ENCODE data around the gene GTF3C5.

DNA sequence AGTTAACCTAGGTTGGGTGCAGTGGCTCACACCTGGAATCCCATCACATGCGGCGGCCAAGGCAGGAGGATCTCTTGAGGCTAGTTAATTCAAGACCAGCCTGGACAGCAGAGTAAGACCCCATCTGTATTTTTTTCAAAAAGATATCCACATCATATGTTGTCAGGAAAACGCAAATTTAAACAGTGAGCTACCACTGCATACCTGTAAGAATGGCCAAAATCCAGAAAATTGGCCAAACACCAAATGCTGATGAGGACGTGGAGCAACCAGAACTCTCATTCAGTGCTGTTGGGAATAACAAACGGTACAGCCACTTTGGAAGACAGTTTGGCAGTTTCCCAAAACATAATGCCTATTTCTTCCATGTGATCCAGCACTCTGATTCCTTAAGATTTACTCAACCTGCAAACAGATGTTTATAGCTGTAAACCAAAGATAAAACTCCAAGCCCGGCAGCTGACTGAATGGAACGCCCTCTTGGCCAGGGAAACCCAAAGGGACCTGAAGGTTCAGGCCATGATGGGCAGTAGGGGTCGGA lies 43.4 kb downstream of the GTF3C5 start:
- TF ChIP-seq, protein P1, sequence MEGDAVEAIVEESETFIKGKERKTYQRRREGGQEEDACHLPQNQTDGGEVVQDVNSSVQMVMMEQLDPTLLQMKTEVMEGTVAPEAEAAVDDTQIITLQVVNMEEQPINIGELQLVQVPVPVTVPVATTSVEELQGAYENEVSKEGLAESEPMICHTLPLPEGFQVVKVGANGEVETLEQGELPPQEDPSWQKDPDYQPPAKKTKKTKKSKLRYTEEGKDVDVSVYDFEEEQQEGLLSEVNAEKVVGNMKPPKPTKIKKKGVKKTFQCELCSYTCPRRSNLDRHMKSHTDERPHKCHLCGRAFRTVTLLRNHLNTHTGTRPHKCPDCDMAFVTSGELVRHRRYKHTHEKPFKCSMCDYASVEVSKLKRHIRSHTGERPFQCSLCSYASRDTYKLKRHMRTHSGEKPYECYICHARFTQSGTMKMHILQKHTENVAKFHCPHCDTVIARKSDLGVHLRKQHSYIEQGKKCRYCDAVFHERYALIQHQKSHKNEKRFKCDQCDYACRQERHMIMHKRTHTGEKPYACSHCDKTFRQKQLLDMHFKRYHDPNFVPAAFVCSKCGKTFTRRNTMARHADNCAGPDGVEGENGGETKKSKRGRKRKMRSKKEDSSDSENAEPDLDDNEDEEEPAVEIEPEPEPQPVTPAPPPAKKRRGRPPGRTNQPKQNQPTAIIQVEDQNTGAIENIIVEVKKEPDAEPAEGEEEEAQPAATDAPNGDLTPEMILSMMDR (conservative IDR thresholded peaks at IDR 0.05): no peak
- TF ChIP-seq EZH2 (IDR thresholded peaks at IDR 0.05; ENCODE audit: low read depth): no peak

All from PC-9 (cell line).